ENCODE results near the gene FRMD4B. TPM values are rescaled to one million over a fixed set of nuclear protein-coding genes. Genes with fewer than 3 reads are reported as not detected.
A peak's percentile ranks its signal among the peaks of the same experiment; 100 is the strongest.
"Not testable (repeated sequence)": the region's sequence is repeated elsewhere in the genome, so short reads cannot be mapped to it uniquely, and the experiment has no call there.

FRMD4B gene
- total RNA-seq, 2 experiments from 2014 or later, result 8.0 to 8.3 TPM

DNA sequence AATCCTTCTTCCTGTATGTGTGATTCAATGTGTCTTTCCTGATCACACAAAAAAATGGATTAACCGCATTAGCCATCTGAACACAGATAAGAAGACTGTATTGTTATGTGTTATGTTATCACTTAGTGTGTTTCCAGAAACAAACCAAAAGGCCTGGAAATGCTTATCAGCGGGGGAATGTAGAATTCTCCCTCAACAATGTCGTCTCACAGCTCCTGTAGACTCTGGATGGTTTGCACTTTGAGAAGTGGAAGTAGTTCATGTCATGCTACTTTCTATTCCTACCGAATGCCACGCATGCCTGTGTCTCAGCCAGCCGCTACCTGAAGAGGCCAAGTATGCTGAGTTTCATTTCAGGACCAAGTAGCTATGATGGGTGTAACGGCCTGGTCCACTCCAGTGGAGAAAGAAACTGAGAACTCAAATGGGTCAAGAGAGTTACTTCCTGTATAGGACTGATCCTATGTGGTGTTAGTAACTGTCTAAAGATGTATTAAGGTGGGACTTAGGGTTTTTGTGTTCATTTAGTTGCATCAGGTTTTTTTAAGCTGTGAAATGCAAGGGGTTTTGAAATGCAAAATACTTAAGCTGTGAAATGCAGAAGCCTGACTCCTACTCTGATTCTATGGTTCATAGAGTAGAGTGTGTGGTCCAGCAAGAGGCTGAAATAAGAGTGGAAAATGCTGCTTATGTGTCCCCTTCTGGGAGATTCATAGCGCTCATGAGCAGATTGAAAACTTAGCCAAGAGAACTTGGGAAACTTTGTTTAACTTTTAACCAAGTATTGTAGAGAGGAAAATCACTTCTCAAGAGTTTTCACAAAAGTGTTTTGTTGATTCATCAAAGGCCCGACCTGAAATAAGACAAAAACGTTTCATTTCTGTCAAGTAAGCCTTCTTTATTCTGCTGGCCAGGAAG is 145.0 kb downstream of the FRMD4B start:
- H3K36me3 Mint-ChIP-seq (ENCODE audit: low read depth), result no peaks in the 10 kb centered on the region
- H3K4me1 Mint-ChIP-seq, result peaks cover 24% of the 10 kb centered on the region
- DNase-seq (no peak), ATAC-seq (no peak)
- H3K9me3 Mint-ChIP-seq (ENCODE audit: low read depth), result no peaks in the 10 kb centered on the region
- ChIA-PET CTCF (interaction anchor here (1.2 to 1.3 kb wide), 2 partner anchors 65 to 80 kb away, joined by 3 to 4 read pairs; no protein-coding TSS in a partner anchor), POLR2A (interaction anchor here (0.5 kb wide), 1 partner anchor 49 kb away, joined by 4 read pairs; no protein-coding TSS in a partner anchor)
- intact Hi-C loops (cut with DNase I, micrococcal nuclease), result loop anchor here in 1 of 2 experiments (5.0 kb wide), 1 partner anchor 44 kb away; no protein-coding TSS in a partner anchor
- no peak overlapping the region for H3K4me3 Mint-ChIP-seq
- no peak overlapping the region for H3K27ac Mint-ChIP-seq
- H3K27me3 Mint-ChIP-seq, result no peaks in the 10 kb centered on the region

DNA sequence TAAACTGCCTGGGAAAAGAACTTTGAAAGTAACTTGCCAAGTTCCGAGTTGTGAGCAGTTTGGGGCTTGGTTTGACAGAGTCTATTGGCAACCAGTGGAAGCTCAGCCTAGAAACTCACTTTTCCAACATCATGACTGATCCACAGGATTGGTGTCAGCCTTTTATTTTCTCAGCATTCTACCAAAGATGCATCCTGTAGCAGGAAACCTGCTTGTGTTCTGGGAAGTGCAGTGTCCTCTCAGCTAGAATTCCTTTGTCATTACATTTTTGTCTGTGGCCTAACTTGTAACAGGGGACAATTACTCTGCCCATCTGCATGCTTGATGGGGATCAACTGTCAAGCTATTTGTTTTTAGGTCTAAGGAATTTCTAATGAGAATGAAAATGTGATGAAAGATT is 146.8 kb downstream of the FRMD4B start:
- intact Hi-C loops (cut with DNase I, micrococcal nuclease), result no loop called here
- CTCF ChIA-PET, result no interaction called here

GRCh38 chr3:69236812-69237707 is 148.8 kb downstream of the FRMD4B start:
- no peaks in the 10 kb centered on the region for H3K9me3 Mint-ChIP-seq (ENCODE audit: low read depth)
- peak overlapping the region; percentile 27 for H3K27ac Mint-ChIP-seq
- peaks cover 19% of the 10 kb centered on the region for H3K4me1 Mint-ChIP-seq
- DNase-seq (no peak), ATAC-seq (no peak)
- H3K36me3 Mint-ChIP-seq (ENCODE audit: low read depth), result no peaks in the 10 kb centered on the region
- ChIA-PET CTCF (interaction anchor here (0.5 to 1.6 kb wide), 11 partner anchors 11 to 188 kb away, joined by 3 to 10 read pairs (median 3); no protein-coding TSS in a partner anchor), POLR2A (no interaction called here)
- intact Hi-C loops (cut with DNase I, micrococcal nuclease), result no loop called here
- no peak overlapping the region for H3K4me3 Mint-ChIP-seq
- H3K27me3 Mint-ChIP-seq, result no peaks in the 10 kb centered on the region

More for the DNA sequence above, 146.8 kb downstream of the FRMD4B start:
- DNase-seq, result no peak
- no peaks in the 10 kb centered on the region for H3K27me3 Mint-ChIP-seq
- ATAC-seq, result no peak
- no peaks in the 10 kb centered on the region for H3K36me3 Mint-ChIP-seq (ENCODE audit: low read depth)
- POLR2A ChIA-PET, result no interaction called here
- no peak overlapping the region for H3K4me3 Mint-ChIP-seq
- H3K9me3 Mint-ChIP-seq (ENCODE audit: low read depth), result no peaks in the 10 kb centered on the region
- H3K4me1 Mint-ChIP-seq, result peaks cover 29% of the 10 kb centered on the region
- no peak overlapping the region for H3K27ac Mint-ChIP-seq

DNA sequence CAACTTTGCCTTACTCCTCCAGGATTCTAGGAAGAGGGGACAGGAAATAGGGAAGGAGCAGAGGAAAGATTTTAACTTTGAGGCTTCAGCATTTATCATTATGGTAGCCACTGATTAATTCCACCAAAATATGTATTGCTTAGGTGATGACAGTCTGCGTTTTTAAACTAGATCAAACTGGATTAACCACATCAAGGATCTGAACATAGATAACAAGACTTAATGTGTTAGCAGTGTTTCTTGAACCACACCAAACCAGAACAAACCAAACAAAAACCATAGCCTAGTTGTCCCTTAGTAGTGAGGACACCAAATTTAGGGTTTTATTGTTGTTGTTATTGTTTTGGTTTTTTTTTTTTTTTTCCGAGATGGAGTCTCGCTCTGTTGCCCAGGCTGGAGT is 150.0 kb downstream of the FRMD4B start:
- H3K4me3 Mint-ChIP-seq, result no peak overlapping the region
- intact Hi-C loops (cut with DNase I, micrococcal nuclease), result no loop called here
- no peaks in the 10 kb centered on the region for H3K27me3 Mint-ChIP-seq
- no peaks in the 10 kb centered on the region for H3K36me3 Mint-ChIP-seq (ENCODE audit: low read depth)
- H3K4me1 Mint-ChIP-seq, result peaks cover 19% of the 10 kb centered on the region
- H3K27ac Mint-ChIP-seq, result no peak overlapping the region
- DNase-seq, result no peak
- ChIA-PET CTCF (interaction anchor here (0.7 to 1.6 kb wide), 5 partner anchors 9 to 137 kb away, joined by 3 to 10 read pairs (median 4); no protein-coding TSS in a partner anchor), POLR2A (interaction anchor here (0.7 kb wide), 1 partner anchor 1597 kb away, joined by 3 read pairs; no protein-coding TSS in a partner anchor)
- no peaks in the 10 kb centered on the region for H3K9me3 Mint-ChIP-seq (ENCODE audit: low read depth)
- peak; percentile 72 for ATAC-seq

- H3K4me3 Mint-ChIP-seq; H3K9me3 Mint-ChIP-seq (ENCODE audit: low read depth); intact Hi-C loops (cut with DNase I, micrococcal nuclease); ATAC-seq; DNase-seq; H3K36me3 Mint-ChIP-seq (ENCODE audit: low read depth); H3K27me3 Mint-ChIP-seq; H3K27ac Mint-ChIP-seq: not testable (repeated sequence)
- ChIA-PET CTCF (interaction anchor here (0.6 kb wide), 1 partner anchor 67 kb away, joined by 3 read pairs; no protein-coding TSS in a partner anchor), POLR2A (interaction anchor here (0.7 kb wide), 1 partner anchor 1596 kb away, joined by 3 read pairs; no protein-coding TSS in a partner anchor)
- peaks cover 19% of the 10 kb centered on the region for H3K4me1 Mint-ChIP-seq
Observed at GRCh38 chr3:69235227-69235626, 150.7 kb downstream of the FRMD4B start.

- no peak overlapping the region for H3K27ac Mint-ChIP-seq
- DNase-seq, result no peak
- no peak overlapping the region for H3K4me3 Mint-ChIP-seq
- ChIA-PET POLR2A (no interaction called here), CTCF (interaction anchor here (1.1 to 1.6 kb wide), 4 partner anchors 32 to 112 kb away, joined by 3 to 4 read pairs (median 3); no protein-coding TSS in a partner anchor)
- no peaks in the 10 kb centered on the region for H3K9me3 Mint-ChIP-seq (ENCODE audit: low read depth)
- H3K27me3 Mint-ChIP-seq, result no peaks in the 10 kb centered on the region
- ATAC-seq, result no peak
- intact Hi-C loops (cut with DNase I, micrococcal nuclease), result no loop called here
- H3K4me1 Mint-ChIP-seq, result peaks cover 19% of the 10 kb centered on the region
- no peaks in the 10 kb centered on the region for H3K36me3 Mint-ChIP-seq (ENCODE audit: low read depth)
Observed at GRCh38 chr3:69232482-69232881, 153.4 kb downstream of the FRMD4B start.

DNA sequence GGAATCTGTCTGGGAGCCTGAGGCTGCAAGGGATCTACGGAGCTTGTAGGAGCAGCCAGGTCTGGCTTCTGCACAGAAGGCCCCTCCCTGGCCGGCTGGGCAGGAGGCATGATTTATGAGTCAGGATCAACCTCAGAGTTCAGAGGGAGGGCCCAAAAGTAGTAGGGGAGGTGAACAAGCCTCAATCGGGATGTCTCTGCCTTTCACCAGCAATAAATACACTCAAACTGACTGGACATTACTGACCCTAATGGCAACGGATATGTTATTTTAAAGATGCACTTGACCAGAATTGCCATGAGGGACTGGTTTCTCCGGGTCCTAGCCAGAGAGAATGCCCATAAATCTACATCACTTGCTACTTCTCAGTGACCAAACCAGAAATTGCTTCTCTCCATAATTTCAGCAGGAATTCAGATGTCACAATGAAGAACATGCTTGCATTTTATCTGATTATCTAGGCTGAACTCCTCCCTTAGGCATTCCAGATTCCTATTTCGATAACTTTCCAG is 153.9 kb downstream of the FRMD4B start:
- H3K4me1 Mint-ChIP-seq, result peaks cover 15% of the 10 kb centered on the region
- ATAC-seq (no peak), DNase-seq (no peak)
- no peak overlapping the region for H3K27ac Mint-ChIP-seq
- CTCF ChIA-PET, result interaction anchor here (1.1 to 1.6 kb wide), 2 partner anchors 31 to 74 kb away, joined by 3 to 4 read pairs; no protein-coding TSS in a partner anchor
- no peaks in the 10 kb centered on the region for H3K36me3 Mint-ChIP-seq (ENCODE audit: low read depth)
- no peaks in the 10 kb centered on the region for H3K9me3 Mint-ChIP-seq (ENCODE audit: low read depth)
- POLR2A ChIA-PET, result no interaction called here
- H3K4me3 Mint-ChIP-seq, result no peak overlapping the region
- no peaks in the 10 kb centered on the region for H3K27me3 Mint-ChIP-seq
- intact Hi-C loops (cut with DNase I, micrococcal nuclease), result no loop called here

- Mint-ChIP-seq H3K9me3 (ENCODE audit: low read depth) (no peaks in the 10 kb centered on the region), H3K4me1 (no peaks in the 10 kb centered on the region), H3K27me3 (no peaks in the 10 kb centered on the region), H3K4me3 (no peak overlapping the region), H3K36me3 (ENCODE audit: low read depth) (no peaks in the 10 kb centered on the region), H3K27ac (no peak overlapping the region)
- ATAC-seq (no peak), DNase-seq (no peak)
- intact Hi-C loops (cut with DNase I, micrococcal nuclease), result no loop called here
- CTCF ChIA-PET, result interaction anchor here (0.6 to 1.1 kb wide), 2 partner anchors 10 to 12 kb away, joined by 3 to 4 read pairs; no protein-coding TSS in a partner anchor
- POLR2A ChIA-PET, result no interaction called here
Observed at GRCh38 chr3:69226071-69226470, 159.8 kb downstream of the FRMD4B start.

GRCh38 chr3:69219101-69219708 is 166.7 kb downstream of the FRMD4B start:
- no peaks in the 10 kb centered on the region for H3K36me3 Mint-ChIP-seq (ENCODE audit: low read depth)
- H3K4me1 Mint-ChIP-seq, result peaks cover 8% of the 10 kb centered on the region
- H3K4me3 Mint-ChIP-seq, result no peak overlapping the region
- H3K27me3 Mint-ChIP-seq, result peaks cover 3% of the 10 kb centered on the region
- ChIA-PET CTCF (no interaction called here), POLR2A (no interaction called here)
- ATAC-seq (peak; percentile 33), DNase-seq (no peak)
- H3K27ac Mint-ChIP-seq, result no peak overlapping the region
- intact Hi-C loops (cut with DNase I, micrococcal nuclease), result no loop called here
- H3K9me3 Mint-ChIP-seq (ENCODE audit: low read depth), result no peaks in the 10 kb centered on the region

DNA sequence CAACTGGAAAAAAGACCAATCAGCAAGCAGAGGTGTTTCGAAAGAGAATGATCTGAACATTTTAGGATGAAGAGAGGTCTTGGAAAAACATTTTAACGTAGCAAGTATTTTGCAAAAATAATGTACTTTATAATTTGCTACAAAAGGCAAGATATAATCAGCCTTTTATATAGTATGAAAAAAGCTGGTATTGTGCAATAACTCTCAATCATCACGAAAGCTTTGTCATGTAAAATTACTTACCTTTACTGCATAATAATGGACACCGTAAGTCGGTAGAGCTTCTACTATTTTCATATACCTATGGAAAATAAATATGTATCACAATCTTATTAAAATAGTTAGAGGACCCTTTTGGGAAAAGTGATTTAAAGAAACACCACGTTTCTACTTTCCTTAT is 167.8 kb downstream of the FRMD4B start:
- DNase-seq, result no peak
- intact Hi-C loops (cut with DNase I, micrococcal nuclease), result no loop called here
- CTCF ChIA-PET, result interaction anchor here (0.6 to 1.2 kb wide), 3 partner anchors 9 to 97 kb away, joined by 3 read pairs; no protein-coding TSS in a partner anchor

More for the DNA sequence above, 167.8 kb downstream of the FRMD4B start:
- Mint-ChIP-seq H3K4me1 (peaks cover 16% of the 10 kb centered on the region), H3K27ac (no peak overlapping the region), H3K36me3 (ENCODE audit: low read depth) (no peaks in the 10 kb centered on the region), H3K4me3 (no peak overlapping the region), H3K27me3 (peaks cover 3% of the 10 kb centered on the region), H3K9me3 (ENCODE audit: low read depth) (no peaks in the 10 kb centered on the region)
- POLR2A ChIA-PET, result no interaction called here
- no peak for ATAC-seq

Data from activated CD4-positive, alpha-beta T cell treated with anti-CD3 and anti-CD28 coated beads for 36 hours (primary cell).